Left cardiac atrium (tissue), 4 donors: ENCODE results near the gene BUB3. TPM values are rescaled to one million over a fixed set of nuclear protein-coding genes. Genes with fewer than 3 reads are reported as not detected.
"Not testable (repeated sequence)": the region's sequence is repeated elsewhere in the genome, so short reads cannot be mapped to it uniquely, and the experiment has no call there.

Experiments
- ATAC-seq, 2 donors: fragments of 200-7000 bp; cut with Tn5 transposase; one replicate each; pipeline ENCODE4 v1.9.1; 2020; ENCODE audit warnings: mild to moderate bottlenecking in 2 of 2, moderate library complexity in 2 of 2
- DNase-seq: peaks from one replicate; pipeline ENCODE4 v3.0.0-alpha.2; 2020
- intact Hi-C, 2 donors: fragments of 100-400 bp; cut with DNase I; formaldehyde crosslinking; loops; one replicate each; pipeline versions ENCODE4 v1.14.1 to v1.15.1; 2022 to 2023
- total RNA-seq, 2 donors: library from RNA; stranded (reverse); fragmentation: NEBNext Ultra II Directional; extraction: Animal tissue kit (Norgen Biotek cat#: 25700); gene quantifications; one replicate each; pipeline ENCODE4 v1.2.1, GENCODE V29; 2021
- donor health status: DM: no; HTN: yes; CAD: no.
- donor health status: DM: no; HTN: yes; CAD: no; lungs with severe emphysema.
- donor health status: DM: yes; HTN: yes; CAD: no.
- donor health status: Dilated cardiomyopathy.

The BUB3 gene
- total RNA-seq, 2 donors from 2014 or later, result 38.0 to 41.3 TPM

- intact Hi-C loops, ATAC-seq, DNase-seq: not testable (repeated sequence)
Observed at GRCh38 chr10:123178390-123178789, 24.2 kb downstream of the BUB3 start.

- DNase-seq, result no peak
- no peak for ATAC-seq
- intact Hi-C loops, result no loop called here
Observed at GRCh38 chr10:123180101-123181090, 26.2 kb downstream of the BUB3 start.

GRCh38 chr10:123183724-123184123 is 29.5 kb downstream of the BUB3 start:
- no peak for ATAC-seq
- DNase-seq, result no peak
- intact Hi-C loops, result no loop called here

- intact Hi-C loops, result no loop called here
- no peak for ATAC-seq
- no peak for DNase-seq
Observed at GRCh38 chr10:123187781-123188180, 33.6 kb downstream of the BUB3 start.

GRCh38 chr10:123191886-123192285 is 37.7 kb downstream of the BUB3 start:
- intact Hi-C loops, result no loop called here
- no peak for ATAC-seq
- no peak for DNase-seq

- intact Hi-C loops, result no loop called here
- no peak for ATAC-seq
Observed at GRCh38 chr10:123194056-123194455, 39.9 kb downstream of the BUB3 start.

GRCh38 chr10:123200531-123200930 is 46.3 kb downstream of the BUB3 start:
- intact Hi-C loops, result no loop called here
- DNase-seq, result no peak
- no peak for ATAC-seq

More at GRCh38 chr10:123194056-123194455, 39.9 kb downstream of the BUB3 start:
- DNase-seq, result no peak

- no peak for ATAC-seq
- intact Hi-C loops, result no loop called here
- DNase-seq, result no peak
Observed at GRCh38 chr10:123202506-123202905, 48.3 kb downstream of the BUB3 start.

- no peak for ATAC-seq
- DNase-seq, result no peak
- intact Hi-C loops, result no loop called here
Observed at GRCh38 chr10:123203393-123204126, 49.4 kb downstream of the BUB3 start.

GRCh38 chr10:123204127-123204461 is 49.9 kb downstream of the BUB3 start:
- ATAC-seq (no peak), DNase-seq (no peak)
- intact Hi-C loops, result no loop called here

GRCh38 chr10:123205041-123205440 is 50.8 kb downstream of the BUB3 start:
- intact Hi-C loops, result no loop called here
- no peak for DNase-seq
- no peak for ATAC-seq

- intact Hi-C loops, result no loop called here
- ATAC-seq (no peak), DNase-seq (no peak)
Observed at GRCh38 chr10:123212063-123212462, 57.9 kb downstream of the BUB3 start.

GRCh38 chr10:123212640-123213039 is 58.4 kb downstream of the BUB3 start:
- intact Hi-C loops, result no loop called here
- no peak for ATAC-seq
- DNase-seq, result no peak

GRCh38 chr10:123213192-123213591 is 59.0 kb downstream of the BUB3 start:
- DNase-seq (no peak), ATAC-seq (no peak)
- intact Hi-C loops, result no loop called here

Other genes with a start within 250 kb of the BUB3 start
- gene FAM24A, start 243.8 kb upstream of the BUB3 start, total RNA-seq, result not detected
- gene C10orf88, start 200.2 kb upstream of the BUB3 start, total RNA-seq, result 1 to 10 TPM; 5.2 to 7.5 TPM
- gene PSTK, start 174.0 kb upstream of the BUB3 start, total RNA-seq, result 1 to 10 TPM; 3.1 to 3.6 TPM
- 10 to 100 TPM; 10.4 to 12.1 TPM for gene IKZF5, start 145.6 kb upstream of the BUB3 start, total RNA-seq
- 10 to 100 TPM; 51.3 to 55.1 TPM for gene ACADSB, start 145.4 kb upstream of the BUB3 start, total RNA-seq
- under 1 TPM in 1 of 2 donors, not detected in 1; 0.21 TPM for gene HMX3, start 18.4 kb upstream of the BUB3 start, total RNA-seq
- not detected for gene HMX2, start 6.3 kb upstream of the BUB3 start, total RNA-seq